CD4-positive, alpha-beta memory T cell (primary cell): Measurements from ENCODE around the gene POLR2J. TPM values are rescaled to one million over a fixed set of nuclear protein-coding genes. Genes with fewer than 3 reads are reported as not detected.

ENCODE experiments used
- CTCF ChIA-PET: fragments of 350-600 bp; sonication (Branson Sonifier 250); formaldehyde crosslinking; loops from one replicate; lab custom pipeline; 2021; ENCODE audit warnings: inconsistent platforms; ENCODE audit not compliant: partially characterized antibody; lab: Charles Lee
- POLR2A ChIA-PET: fragments of 350-600 bp; sonication (Branson Sonifier 250); formaldehyde crosslinking; loops from one replicate; lab custom pipeline; 2021; ENCODE audit not compliant: partially characterized antibody; lab: Charles Lee
- DNase-seq, 5 donors: peaks; one replicate each; pipeline versions ENCODE4 v3.0.0 to v3.0.0-alpha.2; 2020 to 2022; ENCODE audit warnings: mixed read lengths in 1 of 5
- H3K27ac ChIP-seq: one replicate; pipeline ENCODE4 v1.7.0; 2013; ENCODE audit warnings: low read depth, low read length
- H3K27me3 ChIP-seq: 2 replicates; pipeline ENCODE4 v1.7.0; 2013; ENCODE audit warnings: mild to moderate bottlenecking, low read length, moderate library complexity; ENCODE audit not compliant: insufficient read depth
- H3K36me3 ChIP-seq: 2 replicates; pipeline ENCODE4 v1.7.0; 2013; ENCODE audit warnings: mild to moderate bottlenecking, low read length, moderate library complexity; ENCODE audit not compliant: insufficient read depth
- H3K4me1 ChIP-seq: 2 replicates; pipeline ENCODE4 v1.7.0; 2013; ENCODE audit warnings: mild to moderate bottlenecking, low read length, moderate library complexity; ENCODE audit not compliant: insufficient read depth
- H3K4me3 ChIP-seq, 2 donors: one replicate each; pipeline ENCODE4 v1.7.0; 2013; ENCODE audit warnings: low read length in 2 of 2, mild to moderate bottlenecking in 1 of 2
- H3K9me3 ChIP-seq, 2 donors: one replicate each; pipeline ENCODE4 v1.7.0; 2013; ENCODE audit warnings: low read length in 2 of 2, control low read depth in 1 of 2; ENCODE audit not compliant: control insufficient read depth in 1 of 2
- H3K27ac Mint-ChIP-seq, 7 donors: one replicate each; pipeline ENCODE4 v1.8.0; 2020 to 2021; ENCODE audit warnings: mixed read lengths in 7 of 7, mild to moderate bottlenecking in 6 of 7, inconsistent platforms in 3 of 7, moderate library complexity in 3 of 7
- H3K27me3 Mint-ChIP-seq, 2 donors: one replicate each; pipeline ENCODE4 v1.8.0; 2020 to 2021; ENCODE audit warnings: mixed read lengths in 2 of 2
- H3K36me3 Mint-ChIP-seq, 2 donors: one replicate each; pipeline ENCODE4 v1.8.0; 2020 to 2021; ENCODE audit warnings: mixed read lengths in 2 of 2, inconsistent platforms in 1 of 2, mild to moderate bottlenecking in 1 of 2
- H3K4me1 Mint-ChIP-seq, 4 donors: one replicate each; pipeline ENCODE4 v1.8.0; 2020 to 2021; ENCODE audit warnings: mixed read lengths in 4 of 4, mild to moderate bottlenecking in 1 of 4
- H3K4me3 Mint-ChIP-seq, 8 donors: one replicate each; pipeline ENCODE4 v1.8.0; 2020 to 2021; ENCODE audit warnings: mixed read lengths in 8 of 8, mild to moderate bottlenecking in 7 of 8, moderate library complexity in 6 of 8, inconsistent platforms in 3 of 8
- H3K9me3 Mint-ChIP-seq, 8 donors: one replicate each; pipeline ENCODE4 v1.8.0; 2020 to 2021; ENCODE audit warnings: mixed read lengths in 8 of 8, mild to moderate bottlenecking in 5 of 8, inconsistent platforms in 3 of 8, moderate library complexity in 1 of 8
- intact Hi-C: fragments of 100-400 bp; cut with micrococcal nuclease; formaldehyde crosslinking; loops from one replicate; pipeline ENCODE4 v1.15.1; 2023
- polyA plus RNA-seq, 2 donors: library from polyadenylated mRNA; unstranded; fragments of 300-500 nt; fragmentation: Illumina TruSeq; gene quantifications; one replicate each; pipeline ENCODE4 v1.2.3, GENCODE V29; 2021
- total RNA-seq, 2 experiments: library from RNA; stranded (reverse); gene quantifications; one replicate each; pipeline ENCODE4 v1.2.3, GENCODE V29; 2021

POLR2J gene
- total and polyA plus RNA-seq, 4 experiments from 2014 or later = 35.8 to 126 (median 80.3) TPM

DNA sequence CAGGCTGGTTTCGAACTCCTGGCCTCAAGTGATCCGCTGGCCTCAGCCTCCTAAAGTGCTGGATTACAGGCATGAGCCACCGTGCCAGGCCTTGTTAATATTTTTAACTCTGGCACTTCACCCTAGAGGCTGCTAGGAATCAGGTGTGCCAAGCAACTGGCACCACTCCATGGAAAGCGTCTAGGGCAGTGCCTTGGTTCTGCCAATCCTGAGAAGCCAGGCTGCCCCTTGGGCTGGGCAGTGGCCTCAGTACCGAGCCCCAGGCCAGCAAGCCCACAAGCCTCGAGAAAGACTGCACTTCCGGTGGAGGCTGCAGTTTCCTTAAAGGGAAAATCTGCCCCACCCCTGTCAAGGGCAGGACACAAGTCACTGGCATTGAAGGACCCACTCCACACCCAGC is 25.4 kb downstream of the POLR2J start:
- intact Hi-C loops = no loop called here
- CTCF ChIA-PET = interaction anchor here (4.4 to 7.2 kb wide), 2 partner anchors 39 to 52 kb away, joined by 21 to 134 read pairs; no protein-coding TSS in a partner anchor

DNA sequence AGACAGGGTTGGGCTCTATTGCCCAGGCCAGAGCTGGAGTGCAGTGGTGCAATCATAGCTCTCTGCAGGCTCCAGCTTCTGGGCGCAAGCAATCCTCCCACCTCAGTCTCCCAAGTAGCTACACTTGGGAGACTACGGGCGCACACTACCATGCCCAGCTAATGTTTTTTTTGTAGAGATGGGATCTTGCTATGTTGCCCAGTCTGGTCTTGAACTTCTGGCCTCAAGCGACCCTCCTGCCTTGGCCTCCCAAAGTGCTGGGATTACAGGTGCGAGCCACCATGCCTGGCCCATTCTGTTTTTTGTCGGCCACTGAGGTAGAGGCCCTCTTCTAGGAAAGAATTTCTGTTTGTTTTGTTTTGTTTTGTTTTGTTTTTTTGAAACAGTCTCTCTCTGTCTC is 26.3 kb downstream of the POLR2J start:
- no peak overlapping the region for H3K27ac Mint-ChIP-seq
- Histone ChIP-seq H3K36me3 (peaks cover 11% of the 10 kb centered on the region), H3K27ac (no peak overlapping the region), H3K4me1 (no peaks in the 10 kb centered on the region), H3K4me3 (no peak overlapping the region), H3K27me3 (no peaks in the 10 kb centered on the region), H3K9me3 (no peaks in the 10 kb centered on the region)
- H3K4me3 Mint-ChIP-seq = no peak overlapping the region
- H3K4me1 Mint-ChIP-seq = peaks cover 0 to 4% (median 2%) of the 10 kb centered on the region in 4 donors
- H3K36me3 Mint-ChIP-seq = peaks cover 0 to 9% of the 10 kb centered on the region in 2 donors
- CTCF ChIA-PET = interaction anchor here (1.0 to 7.2 kb wide), 7 partner anchors 11 to 57 kb away, joined by 3 to 134 read pairs (median 5); partner anchors contain the start of gene PRKRIP1
- no peaks in the 10 kb centered on the region for H3K9me3 Mint-ChIP-seq
- POLR2A ChIA-PET = interaction anchor here (0.9 to 1.5 kb wide), 5 partner anchors 9 to 56 kb away, joined by 3 to 4 read pairs (median 3); no protein-coding TSS in a partner anchor
- no peak for DNase-seq
- intact Hi-C loops = no loop called here
- no peaks in the 10 kb centered on the region for H3K27me3 Mint-ChIP-seq

More for the DNA sequence above, 25.4 kb downstream of the POLR2J start:
- Mint-ChIP-seq H3K36me3 (peaks cover 0 to 10% of the 10 kb centered on the region in 2 donors), H3K9me3 (no peaks in the 10 kb centered on the region), H3K27ac (peak overlapping the region in 1 of 7 donors; percentile 42), H3K4me3 (no peak overlapping the region), H3K27me3 (no peaks in the 10 kb centered on the region), H3K4me1 (peaks cover 0 to 4% (median 2%) of the 10 kb centered on the region in 4 donors)
- Histone ChIP-seq H3K27ac (no peak overlapping the region), H3K4me3 (no peak overlapping the region), H3K9me3 (no peaks in the 10 kb centered on the region), H3K4me1 (no peaks in the 10 kb centered on the region), H3K27me3 (no peaks in the 10 kb centered on the region), H3K36me3 (peaks cover 16% of the 10 kb centered on the region)
- POLR2A ChIA-PET = interaction anchor here (0.9 to 1.4 kb wide), 2 partner anchors 49 to 55 kb away, joined by 3 to 4 read pairs; no protein-coding TSS in a partner anchor
- DNase-seq = no peak

DNA sequence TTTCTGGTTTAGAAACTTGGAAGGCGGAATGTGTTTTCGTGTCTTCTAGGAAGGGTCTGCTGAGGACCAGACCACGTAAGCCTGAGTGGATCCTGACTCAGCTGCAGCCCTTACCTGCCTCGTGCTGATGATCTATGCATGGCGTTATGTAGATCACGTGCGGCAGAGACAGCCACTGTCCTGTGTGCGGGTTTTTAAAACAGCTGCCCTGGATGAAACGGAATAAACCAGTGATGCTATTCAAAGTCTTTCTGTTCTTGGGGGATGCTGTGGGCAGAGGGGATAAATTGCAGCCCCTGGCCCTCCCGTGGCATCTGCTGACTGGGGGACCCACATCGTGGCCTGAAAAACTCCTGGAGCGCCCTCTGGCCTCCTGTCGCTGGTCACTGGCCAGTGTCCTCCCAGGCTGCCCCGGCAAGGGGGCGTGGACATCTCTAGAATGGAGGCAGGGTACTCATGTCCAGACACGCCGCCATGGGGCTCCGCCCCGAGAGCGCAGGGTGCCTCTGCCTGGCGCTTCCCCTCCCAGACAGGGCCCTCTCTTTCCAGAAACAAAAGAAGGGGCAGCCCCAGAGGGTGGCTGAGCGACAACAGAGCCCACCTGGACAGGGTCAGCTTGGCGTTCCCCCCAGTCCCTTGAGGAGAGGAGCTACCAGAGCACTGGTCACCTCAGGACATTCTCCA is 27.2 kb downstream of the POLR2J start:
- H3K27ac ChIP-seq = no peak overlapping the region
- no peaks in the 10 kb centered on the region for H3K9me3 ChIP-seq
- DNase-seq = no peak
- ChIA-PET CTCF (interaction anchor here (1.0 to 7.2 kb wide), 9 partner anchors 12 to 56 kb away, joined by 3 to 134 read pairs (median 11); partner anchors contain the start of gene PRKRIP1), POLR2A (interaction anchor here (1.1 to 1.5 kb wide), 2 partner anchors 10 to 55 kb away, joined by 3 to 4 read pairs; no protein-coding TSS in a partner anchor)
- H3K4me1 Mint-ChIP-seq = peaks cover 0 to 4% (median 2%) of the 10 kb centered on the region in 4 donors
- H3K4me1 ChIP-seq = no peaks in the 10 kb centered on the region
- no peak overlapping the region for H3K27ac Mint-ChIP-seq
- no peak overlapping the region for H3K4me3 ChIP-seq
- H3K27me3 Mint-ChIP-seq = no peaks in the 10 kb centered on the region
- no peaks in the 10 kb centered on the region for H3K27me3 ChIP-seq
- H3K4me3 Mint-ChIP-seq = no peak overlapping the region
- peaks cover 8% of the 10 kb centered on the region for H3K36me3 ChIP-seq
- peaks cover 0 to 13% of the 10 kb centered on the region in 2 donors for H3K36me3 Mint-ChIP-seq
- intact Hi-C loops = loop anchor here (2.0 kb wide), 2 partner anchors 39 to 173 kb away; no protein-coding TSS in a partner anchor
- no peaks in the 10 kb centered on the region for H3K9me3 Mint-ChIP-seq

DNA sequence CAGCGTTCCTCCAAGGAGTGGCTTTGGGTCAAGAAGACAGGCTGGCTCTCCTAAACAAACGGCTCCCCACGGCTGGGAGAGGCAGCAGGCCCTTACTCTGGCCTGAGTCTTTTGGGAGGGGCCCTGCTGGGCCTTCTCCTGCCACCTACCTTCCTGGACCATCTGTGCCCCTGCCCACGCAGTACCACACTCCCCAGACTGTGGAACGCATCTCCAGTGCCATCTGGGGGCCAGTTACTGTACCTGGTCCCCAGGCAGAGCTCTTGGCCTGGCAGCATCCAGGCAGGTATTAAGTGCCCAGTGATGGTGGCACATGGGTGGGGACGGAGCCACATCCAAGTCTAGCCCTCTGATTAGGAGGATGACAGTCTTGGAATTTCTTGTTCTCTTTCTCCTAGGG is 28.5 kb downstream of the POLR2J start:
- Mint-ChIP-seq H3K27me3 (no peaks in the 10 kb centered on the region), H3K4me3 (no peak overlapping the region), H3K4me1 (peaks cover 0 to 4% (median 2%) of the 10 kb centered on the region in 4 donors), H3K9me3 (no peaks in the 10 kb centered on the region), H3K36me3 (peaks cover 0 to 21% of the 10 kb centered on the region in 2 donors), H3K27ac (peak overlapping the region in 5 of 7 donors; percentile 67 to 83 (median 75))
- CTCF ChIA-PET = interaction anchor here (1.2 to 7.2 kb wide), 14 partner anchors 10 to 59 kb away, joined by 4 to 134 read pairs (median 8); partner anchors contain the start of genes ALKBH4, LRWD1 and PRKRIP1
- intact Hi-C loops = loop anchor here (2.0 kb wide), 2 partner anchors 37 to 171 kb away; no protein-coding TSS in a partner anchor
- Histone ChIP-seq H3K36me3 (peaks cover 7% of the 10 kb centered on the region), H3K4me3 (no peak overlapping the region), H3K27me3 (no peaks in the 10 kb centered on the region), H3K4me1 (no peaks in the 10 kb centered on the region), H3K9me3 (no peaks in the 10 kb centered on the region), H3K27ac (no peak overlapping the region)
- DNase-seq = peak; percentile 46 to 62 (median 55)
- POLR2A ChIA-PET = interaction anchor here (1.0 to 1.8 kb wide), 7 partner anchors 24 to 163 kb away, joined by 3 to 13 read pairs (median 8); partner anchors contain the start of genes PRKRIP1 and SH2B2

DNA sequence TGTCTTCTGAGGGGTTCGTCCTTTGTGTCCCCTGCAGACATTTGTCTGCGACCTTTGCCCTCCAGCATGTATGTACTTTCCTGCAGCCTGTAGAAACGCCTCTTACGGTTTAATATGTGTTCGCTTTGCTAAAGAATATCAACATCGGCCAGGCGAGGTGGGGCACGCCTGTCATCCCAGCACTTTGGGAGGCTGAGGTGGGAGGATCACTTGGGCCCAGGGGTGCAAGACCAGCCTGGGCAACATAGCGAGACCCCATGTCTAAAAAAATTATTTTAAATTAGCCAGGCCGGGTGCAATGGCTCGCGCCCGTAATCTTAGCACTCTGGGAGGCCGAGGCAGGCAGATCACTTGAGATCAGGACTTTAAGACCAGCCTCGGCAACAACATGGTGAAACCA is 29.6 kb downstream of the POLR2J start:
- Histone ChIP-seq H3K36me3 (peaks cover 7% of the 10 kb centered on the region), H3K4me3 (no peak overlapping the region), H3K9me3 (no peaks in the 10 kb centered on the region), H3K27ac (no peak overlapping the region), H3K4me1 (no peaks in the 10 kb centered on the region), H3K27me3 (no peaks in the 10 kb centered on the region)
- intact Hi-C loops = loop anchor here (1.0 kb wide), 1 partner anchor 45 kb away; no protein-coding TSS in a partner anchor
- H3K36me3 Mint-ChIP-seq = peaks cover 0 to 23% of the 10 kb centered on the region in 2 donors
- no peaks in the 10 kb centered on the region for H3K27me3 Mint-ChIP-seq
- no peaks in the 10 kb centered on the region for H3K9me3 Mint-ChIP-seq
- DNase-seq = no peak
- CTCF ChIA-PET = interaction anchor here (1.6 to 7.2 kb wide), 7 partner anchors 10 to 58 kb away, joined by 5 to 134 read pairs (median 7); partner anchors contain the start of gene PRKRIP1
- POLR2A ChIA-PET = interaction anchor here (1.8 kb wide), 2 partner anchors 23 to 33 kb away, joined by 11 to 13 read pairs; no protein-coding TSS in a partner anchor
- no peak overlapping the region for H3K4me3 Mint-ChIP-seq
- peaks cover 0 to 4% (median 2%) of the 10 kb centered on the region in 4 donors for H3K4me1 Mint-ChIP-seq
- no peak overlapping the region for H3K27ac Mint-ChIP-seq

DNA sequence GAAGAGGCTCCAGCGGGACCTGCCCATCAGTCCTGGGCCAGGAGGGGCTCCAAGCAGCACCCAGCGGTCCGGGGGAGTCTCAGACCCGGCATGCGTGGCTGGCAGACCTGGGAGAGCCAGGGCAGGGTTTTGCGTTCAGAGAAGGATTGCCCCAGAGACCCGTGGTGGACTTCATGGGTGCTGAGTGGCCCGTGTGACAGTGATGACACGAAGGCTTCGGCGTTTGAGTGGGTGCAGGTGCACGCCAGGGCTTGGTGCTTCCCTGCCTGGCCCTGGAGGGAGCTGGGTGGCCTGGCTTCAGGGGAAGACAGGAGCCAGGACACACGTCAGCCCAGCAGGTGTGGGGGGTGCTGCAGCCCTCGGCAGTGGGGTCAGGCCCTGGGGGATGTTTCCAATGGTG is 31.4 kb downstream of the POLR2J start:
- Histone ChIP-seq H3K27me3 (no peaks in the 10 kb centered on the region), H3K4me1 (no peaks in the 10 kb centered on the region), H3K36me3 (peaks cover 7% of the 10 kb centered on the region), H3K9me3 (no peaks in the 10 kb centered on the region), H3K4me3 (no peak overlapping the region), H3K27ac (no peak overlapping the region)
- Mint-ChIP-seq H3K9me3 (no peaks in the 10 kb centered on the region), H3K36me3 (peaks cover 0 to 26% of the 10 kb centered on the region in 2 donors), H3K4me1 (peaks cover 0 to 4% (median 2%) of the 10 kb centered on the region in 4 donors), H3K27ac (no peak overlapping the region), H3K27me3 (no peaks in the 10 kb centered on the region), H3K4me3 (no peak overlapping the region)
- ChIA-PET POLR2A (no interaction called here), CTCF (interaction anchor here (1.7 to 7.2 kb wide), 3 partner anchors 13 to 41 kb away, joined by 3 to 134 read pairs (median 96); partner anchors contain the start of gene ORAI2)
- intact Hi-C loops = no loop called here
- DNase-seq = no peak
